ENCODE data around the gene ASPG. TPM values are rescaled to one million over a fixed set of nuclear protein-coding genes. Genes with fewer than 3 reads are reported as not detected.

The ASPG gene
- total and polyA plus RNA-seq, 8 donors: 1.4 to 32.2 (median 11.4) TPM

GRCh38 chr14:104144911-104145825 is 59.7 kb downstream of the ASPG start:
- no peak for TF ChIP-seq CTCF (IDR thresholded peaks at IDR 0.05)
- DNase-seq (peak in 2 of 4 donors; percentile 32 to 75), ATAC-seq (no peak)
- no peaks in the 10 kb centered on the region for H3K9me3 ChIP-seq
- intact Hi-C loops (cut with DNase I): no loop called here
- H3K27me3 ChIP-seq: peaks cover 0 to 5% of the 10 kb centered on the region in 2 donors
- peaks cover 3 to 16% of the 10 kb centered on the region in 2 donors for H3K4me1 ChIP-seq
- no peak overlapping the region for H3K4me3 ChIP-seq
- H3K36me3 ChIP-seq: no peaks in the 10 kb centered on the region
- no peak overlapping the region for H3K27ac ChIP-seq

- Histone ChIP-seq H3K27ac (no peak overlapping the region), H3K4me3 (no peak overlapping the region), H3K36me3 (no peaks in the 10 kb centered on the region), H3K9me3 (no peaks in the 10 kb centered on the region), H3K4me1 (peaks cover 5 to 24% of the 10 kb centered on the region in 2 donors), H3K27me3 (no peaks in the 10 kb centered on the region)
- no peak for TF ChIP-seq CTCF (IDR thresholded peaks at IDR 0.05)
- DNase-seq (peak in 2 of 4 donors; percentile 22 to 65), ATAC-seq (no peak)
- intact Hi-C loops (cut with DNase I): no loop called here
Observed at GRCh38 chr14:104145826-104146601, 60.5 kb downstream of the ASPG start.

- DNase-seq: peak in 2 of 4 donors; percentile 24 to 75
- no peaks in the 10 kb centered on the region for H3K36me3 ChIP-seq
Observed at GRCh38 chr14:104146651-104147345, 61.3 kb downstream of the ASPG start.

GRCh38 chr14:104147346-104148125 is 62.0 kb downstream of the ASPG start:
- intact Hi-C loops (cut with DNase I): no loop called here
- H3K27ac ChIP-seq: no peak overlapping the region
- ATAC-seq (no peak), DNase-seq (peak in 1 of 4 donors; percentile 73)
- no peaks in the 10 kb centered on the region for H3K27me3 ChIP-seq
- TF ChIP-seq CTCF (IDR thresholded peaks at IDR 0.05): no peak
- H3K36me3 ChIP-seq: no peaks in the 10 kb centered on the region
- no peak overlapping the region for H3K4me3 ChIP-seq
- peaks cover 5 to 24% of the 10 kb centered on the region in 2 donors for H3K4me1 ChIP-seq
- no peaks in the 10 kb centered on the region for H3K9me3 ChIP-seq

More at GRCh38 chr14:104146651-104147345, 61.3 kb downstream of the ASPG start:
- Histone ChIP-seq H3K9me3 (no peaks in the 10 kb centered on the region), H3K4me3 (no peak overlapping the region), H3K4me1 (peaks cover 5 to 24% of the 10 kb centered on the region in 2 donors), H3K27ac (no peak overlapping the region), H3K27me3 (no peaks in the 10 kb centered on the region)
- TF ChIP-seq CTCF (IDR thresholded peaks at IDR 0.05): no peak
- intact Hi-C loops (cut with DNase I): no loop called here
- no peak for ATAC-seq

Data from left lung (tissue), 10 donors.